Stimulated activated CD8-positive, alpha-beta memory T cell treated with anti-CD3 and anti-CD28 coated beads, Interleukin-15, amount 100 ng/mL, for 4 hours (primary cell): Measurements from ENCODE around the gene MAP4.
"Not testable (repeated sequence)": the region's sequence is repeated elsewhere in the genome, so short reads cannot be mapped to it uniquely, and the experiment has no call there.

Experiments used
- DNase-seq, 2 donors: peaks; one replicate each; pipeline ENCODE4 v3.0.0-alpha.2; 2020; ENCODE audit warnings: low read depth in 2 of 2

MAP4 gene

GRCh38 chr3:47897954-47898353 is 118.3 kb downstream of the MAP4 start:
- DNase-seq: no peak

DNA sequence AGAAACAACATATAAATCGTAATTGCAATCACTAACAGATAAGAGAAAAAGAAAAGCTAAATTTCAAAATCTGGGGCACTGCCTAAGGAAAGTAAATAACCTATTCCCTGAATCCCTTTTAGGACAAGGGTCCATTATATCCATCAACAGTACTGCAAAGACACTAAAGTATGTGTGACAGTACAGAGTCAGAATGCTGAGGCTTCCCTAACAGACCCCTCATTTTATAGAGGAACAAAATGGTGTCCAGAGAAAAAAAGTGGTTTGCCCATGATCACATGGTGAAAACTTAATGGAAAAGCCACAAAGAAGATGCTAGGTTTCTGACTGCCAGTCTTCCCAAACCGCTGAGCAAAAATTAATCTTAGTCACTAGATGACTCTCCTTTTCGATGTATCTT is 119.5 kb downstream of the MAP4 start:
- DNase-seq: no peak

DNA sequence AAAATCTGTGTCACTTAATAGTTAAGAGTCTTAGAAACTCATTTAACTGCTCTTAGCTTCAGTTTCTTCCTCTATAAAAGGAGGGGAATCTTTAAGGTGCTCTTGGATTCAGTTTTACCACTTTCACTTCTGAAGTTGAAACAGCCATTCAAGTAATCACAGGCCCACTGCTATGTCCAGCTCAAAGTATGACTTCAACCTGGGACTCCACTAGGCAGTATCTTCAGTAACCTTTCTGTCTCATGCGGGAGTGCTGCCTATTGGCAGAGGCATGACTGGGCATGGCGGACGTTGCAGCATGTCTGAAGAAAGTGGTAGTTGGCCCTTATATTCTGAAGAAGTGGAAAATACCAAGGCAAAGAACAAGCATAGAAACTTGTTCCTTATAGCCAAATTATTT is 121.0 kb downstream of the MAP4 start:
- no peak for DNase-seq

DNA sequence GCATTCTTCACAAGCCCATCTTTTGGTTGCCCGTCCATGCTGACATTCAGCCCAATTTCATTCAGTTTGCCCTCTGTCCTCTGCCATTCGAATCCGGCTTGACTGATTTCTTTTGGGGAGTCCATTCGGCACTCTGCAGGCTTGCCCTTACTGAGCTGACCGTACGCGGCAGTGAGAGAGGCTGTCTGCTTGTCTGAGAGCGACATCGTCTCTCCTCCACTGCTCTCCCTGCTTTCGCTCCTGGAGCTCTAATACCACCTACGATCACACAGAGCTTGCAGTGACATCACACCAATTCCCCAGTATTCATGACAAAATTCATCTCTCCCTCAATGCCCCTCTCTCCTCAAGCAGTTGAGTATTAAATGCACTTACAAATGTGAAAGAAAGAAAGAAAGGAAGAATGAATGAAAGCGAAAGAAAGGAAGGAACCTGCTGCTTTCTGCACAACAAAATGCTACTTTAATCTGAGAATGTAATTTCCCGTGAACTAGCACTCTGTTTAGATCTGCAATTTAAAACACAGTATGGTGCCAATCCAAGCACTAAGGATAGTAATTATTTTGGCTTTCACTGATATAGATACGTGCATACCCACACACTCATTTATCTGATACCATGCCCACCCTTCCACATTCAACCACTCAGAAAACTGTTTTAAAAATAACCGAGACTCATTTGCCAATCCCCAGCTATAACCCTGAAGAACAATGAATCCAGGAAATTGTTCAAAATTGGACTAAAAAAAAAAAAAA is 123.8 kb downstream of the MAP4 start:
- no peak for DNase-seq

DNA sequence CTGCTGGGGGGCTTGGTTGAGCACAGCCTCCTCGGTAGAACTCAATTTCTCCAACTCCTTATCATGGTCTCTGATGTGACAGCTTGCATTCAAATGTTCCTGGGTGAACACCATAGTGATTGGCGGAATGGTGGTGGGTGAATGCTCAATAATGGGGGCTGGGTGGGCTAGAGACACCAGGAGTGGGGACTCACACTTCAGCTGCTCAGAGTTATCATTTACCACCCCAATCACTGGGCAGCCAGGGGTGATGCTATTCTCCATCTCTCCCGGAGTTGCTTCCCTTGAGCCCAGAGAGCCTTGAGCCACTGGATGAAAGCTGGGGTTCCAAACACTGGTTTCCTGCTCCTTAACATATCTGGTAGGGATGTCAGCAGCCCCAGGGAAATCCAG is 124.6 kb downstream of the MAP4 start:
- no peak for DNase-seq

GRCh38 chr3:47890828-47891612 is 125.2 kb downstream of the MAP4 start:
- no peak for DNase-seq

- no peak for DNase-seq
These were observed 125.9 kb downstream of the MAP4 start for GRCh38 chr3:47890126-47890827.

- DNase-seq: no peak
These were observed 127.0 kb downstream of the MAP4 start for GRCh38 chr3:47888986-47889757.

- DNase-seq: not testable (repeated sequence)
These were observed 128.2 kb downstream of the MAP4 start for GRCh38 chr3:47887991-47888390.

DNA sequence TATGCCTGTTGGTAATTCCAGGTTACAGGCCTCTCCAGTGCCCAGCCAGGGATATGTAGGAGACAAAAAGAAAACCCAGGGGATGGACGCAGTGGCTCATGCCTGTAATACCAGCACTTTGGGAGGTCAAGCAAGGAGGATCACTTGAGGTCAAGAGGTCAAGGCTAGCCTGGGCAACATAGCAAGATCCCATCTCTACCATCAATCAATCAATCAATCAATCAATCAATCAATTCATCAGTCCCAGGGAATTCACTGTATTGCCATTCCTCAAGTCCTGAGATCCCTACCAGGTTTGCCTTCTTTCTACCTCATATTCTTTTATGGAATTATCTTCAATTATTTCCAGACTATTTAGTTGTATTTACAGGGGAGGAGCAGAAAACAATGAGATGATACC is 131.0 kb downstream of the MAP4 start:
- DNase-seq: no peak

DNA sequence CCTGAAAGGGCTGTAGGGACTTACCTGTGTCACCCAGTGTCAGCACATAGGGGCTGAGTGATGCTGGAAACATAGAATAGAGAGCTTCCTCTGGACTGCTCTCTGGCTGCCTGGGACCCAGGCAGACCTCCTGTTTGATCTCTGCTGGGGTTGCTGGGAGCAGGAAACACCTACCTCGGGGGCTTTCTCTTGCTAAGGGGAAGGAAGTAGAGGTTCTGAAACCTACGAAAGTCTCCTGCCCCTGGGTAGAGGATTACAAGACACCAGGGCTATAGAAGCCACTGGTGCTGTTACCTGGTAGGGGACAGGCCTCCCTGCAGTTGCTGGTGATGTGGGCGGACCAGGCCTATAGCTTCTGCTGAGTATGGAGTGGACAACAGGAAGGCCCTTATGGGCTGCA is 131.6 kb downstream of the MAP4 start:
- DNase-seq: no peak

- DNase-seq: no peak
These were observed 133.9 kb downstream of the MAP4 start for GRCh38 chr3:47882338-47882737.

- no peak for DNase-seq
These were observed 138.5 kb downstream of the MAP4 start for GRCh38 chr3:47877719-47878118.

- no peak for DNase-seq
These were observed 138.9 kb downstream of the MAP4 start for GRCh38 chr3:47877290-47877689.

GRCh38 chr3:47874913-47875312 is 141.3 kb downstream of the MAP4 start:
- DNase-seq: no peak

DNA sequence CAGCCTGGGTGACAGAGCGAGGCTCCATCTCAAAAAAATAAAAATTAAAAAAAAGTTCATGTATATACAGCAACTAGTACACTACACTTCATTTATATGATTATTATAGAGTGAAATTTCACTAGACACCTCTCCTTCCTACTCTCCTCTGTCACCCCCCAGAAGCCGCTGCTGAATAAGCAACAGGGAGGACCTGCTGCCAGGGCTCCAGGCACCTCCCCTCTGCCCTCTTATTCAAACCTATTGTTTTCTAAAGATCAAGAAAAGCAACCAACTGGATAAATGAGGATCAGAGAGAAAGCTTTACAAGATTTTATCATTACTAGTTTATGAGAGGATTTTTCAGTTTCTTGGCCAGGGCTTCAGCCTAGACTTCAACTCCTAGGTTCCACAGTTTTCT is 141.8 kb downstream of the MAP4 start:
- no peak for DNase-seq

DNA sequence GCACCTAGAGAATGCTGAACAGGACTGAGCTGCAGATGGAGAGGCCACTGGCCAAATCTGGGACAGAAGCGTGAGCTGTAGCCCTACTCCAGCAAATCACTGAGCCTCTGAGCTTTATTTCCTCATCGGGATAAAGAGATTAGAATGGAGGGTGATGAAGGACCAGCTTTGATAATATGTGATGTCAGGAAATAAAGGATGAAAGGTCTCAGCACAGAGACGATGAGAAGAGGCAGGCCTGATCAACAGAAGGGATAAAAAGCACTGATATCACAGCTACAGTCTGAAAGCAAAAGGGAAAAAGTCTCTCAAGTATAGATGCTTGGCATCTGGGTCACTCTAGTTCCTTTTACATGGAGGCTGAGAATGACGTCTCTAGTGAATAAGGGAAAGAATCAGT is 143.3 kb downstream of the MAP4 start:
- DNase-seq: no peak

DNA sequence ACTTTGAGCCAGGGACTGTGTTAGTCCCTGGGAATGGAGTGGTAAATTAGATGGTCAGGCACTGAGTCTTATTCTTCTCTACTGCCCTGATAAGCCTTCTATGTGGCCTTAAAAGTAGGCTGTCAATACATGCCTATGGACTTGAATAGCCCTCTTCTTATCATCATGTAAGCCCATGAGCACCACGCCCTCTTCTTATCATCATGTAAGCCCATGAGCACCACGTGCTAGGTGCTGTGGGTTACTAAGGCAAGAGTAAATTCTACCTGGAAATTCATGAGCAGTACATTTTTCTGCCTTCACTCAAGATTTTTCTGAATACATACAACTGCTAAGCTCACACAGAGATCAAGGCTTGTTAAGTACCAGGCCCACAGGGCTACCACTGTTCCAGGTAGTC is 144.8 kb downstream of the MAP4 start:
- no peak for DNase-seq

- no peak for DNase-seq
These were observed 145.4 kb downstream of the MAP4 start for GRCh38 chr3:47870702-47871260.

DNA sequence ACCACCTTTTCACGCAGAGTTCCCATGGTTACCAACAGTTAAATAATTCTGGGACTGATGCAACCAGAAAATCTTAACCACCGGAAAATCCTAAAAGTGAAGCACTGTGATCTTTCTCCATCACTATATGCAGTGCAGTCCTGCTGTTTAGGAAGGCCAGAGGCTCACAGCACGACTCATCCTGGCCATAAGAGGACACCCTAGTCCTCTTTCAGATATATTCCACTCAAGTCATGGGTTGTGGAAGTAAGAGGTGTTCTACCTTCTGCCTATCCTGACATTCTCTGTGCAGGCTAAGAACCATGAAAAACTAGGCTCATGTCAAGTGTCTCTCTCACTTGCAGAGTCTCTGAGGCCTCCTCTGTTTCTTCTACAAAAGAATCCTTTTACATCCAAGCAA is 146.1 kb downstream of the MAP4 start:
- DNase-seq: no peak

DNA sequence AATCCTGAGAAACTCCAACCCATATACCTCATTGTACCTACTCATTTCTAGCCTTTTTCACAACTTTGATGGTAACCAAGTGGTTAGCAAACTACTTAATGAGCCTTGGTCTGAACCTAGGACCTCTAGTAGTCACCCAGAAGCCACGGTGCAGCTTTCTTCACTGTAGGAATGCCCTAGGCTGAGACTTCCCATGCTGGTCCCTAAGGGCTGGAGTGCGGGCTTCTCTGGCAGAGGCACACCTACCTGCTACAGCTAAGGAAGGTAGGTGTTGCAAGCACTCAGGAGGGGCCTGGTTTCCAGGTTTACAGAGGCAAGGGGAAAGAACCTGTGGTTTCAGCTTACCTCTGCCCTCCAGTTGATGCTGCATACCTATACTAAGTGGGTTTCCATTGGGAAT is 147.9 kb downstream of the MAP4 start:
- DNase-seq: no peak
